GM18867 (cell line): ENCODE data around the gene PPP4R4.

Source experiments
- ATAC-seq: cut with Tn5 transposase; IDR thresholded peaks from one replicate; pipeline ENCODE4 v1.9.1; 2021; ENCODE audit warnings: mild to moderate bottlenecking, moderate library complexity; ENCODE audit not compliant: unreplicated experiment

PPP4R4 gene

DNA sequence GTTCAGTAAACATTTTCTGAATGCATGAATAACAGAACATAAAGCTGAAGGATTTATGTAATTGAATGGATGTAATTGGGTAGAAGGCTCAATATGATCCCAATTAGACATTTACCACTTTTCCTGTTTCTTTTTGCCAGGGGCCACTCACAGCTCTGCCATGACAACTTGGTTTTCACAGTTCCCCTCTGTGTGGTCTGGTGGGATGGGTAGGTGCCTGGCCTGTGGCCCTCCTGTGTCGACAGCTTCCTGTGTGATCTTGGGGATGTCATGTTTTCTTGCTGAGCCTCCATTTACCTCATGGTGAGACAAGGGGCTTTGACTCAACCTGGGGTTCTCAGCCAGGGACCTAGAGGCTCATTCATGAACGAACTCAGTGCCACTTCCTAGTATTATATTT lies 131.5 kb downstream of the PPP4R4 start:
- no peak for ATAC-seq

DNA sequence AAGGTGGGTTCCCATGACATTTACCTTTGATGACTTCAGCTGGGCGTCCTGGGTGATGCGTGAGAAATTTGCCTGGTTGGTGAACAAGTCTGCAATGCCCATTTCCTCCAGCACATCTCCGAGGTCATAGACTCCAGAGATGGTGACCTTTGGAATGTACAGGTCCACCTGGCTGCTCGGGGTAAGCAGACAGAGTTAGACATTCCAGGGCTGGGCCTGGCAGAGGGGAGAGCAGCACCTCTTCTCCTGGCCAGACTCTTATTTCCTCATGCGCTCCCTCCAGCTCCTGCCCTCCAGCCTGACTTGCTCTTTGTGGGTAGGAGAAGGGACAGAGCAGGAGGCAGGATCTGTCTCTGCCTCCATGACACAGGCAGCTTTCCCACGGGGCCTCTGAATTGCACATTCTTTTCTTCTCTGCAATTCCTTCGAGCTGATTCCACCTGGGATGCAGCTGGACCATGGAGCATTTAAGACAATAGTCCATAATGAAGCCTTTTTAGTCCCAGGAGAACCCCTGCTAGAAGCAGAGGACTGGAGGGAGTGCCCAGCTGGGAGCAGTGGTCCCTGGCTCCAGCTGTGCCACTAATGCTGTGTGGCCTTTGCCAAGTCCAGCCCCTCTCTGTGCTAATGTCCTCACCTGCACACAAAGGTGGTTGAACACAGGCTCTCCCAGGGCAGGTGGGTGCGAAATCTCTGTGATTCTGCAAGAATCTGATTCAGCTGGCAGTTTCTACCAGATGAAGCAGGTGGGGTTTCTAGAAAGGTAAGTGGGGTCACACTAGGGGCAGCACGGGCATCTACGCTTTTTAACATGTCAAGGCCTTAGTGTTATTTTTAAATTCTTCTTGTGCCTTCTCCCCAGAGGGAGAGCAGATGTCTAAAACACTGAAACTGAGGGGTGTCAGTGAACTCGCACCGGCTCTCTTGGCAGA lies 132.2 kb downstream of the PPP4R4 start:
- ATAC-seq = no peak

DNA sequence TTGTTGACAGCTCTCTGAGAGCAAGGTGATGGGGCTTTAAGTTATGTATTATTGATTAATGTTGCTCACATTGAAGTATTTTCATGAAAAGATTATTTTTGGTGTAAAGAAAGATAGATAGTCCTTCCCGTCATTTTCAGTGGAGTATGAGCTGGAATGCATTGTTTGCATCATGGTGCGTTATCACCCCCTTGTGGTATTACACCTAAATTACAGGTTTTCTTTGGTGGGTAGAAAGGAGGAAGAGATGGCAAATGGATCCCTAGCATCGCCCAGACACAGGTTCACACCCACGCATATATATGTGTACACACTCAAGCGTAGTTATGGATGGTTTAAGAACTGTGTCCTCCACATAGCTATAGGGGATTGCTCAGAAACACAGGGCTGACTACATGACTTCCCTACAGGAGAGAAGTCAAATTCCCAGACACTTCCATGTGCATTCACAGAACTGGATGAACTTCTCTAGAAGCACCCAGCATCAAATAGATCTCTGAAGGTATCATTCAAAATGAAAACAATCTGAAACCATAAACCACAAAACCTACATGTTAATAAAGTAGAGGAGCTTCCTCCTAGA lies 133.4 kb downstream of the PPP4R4 start:
- no peak for ATAC-seq

DNA sequence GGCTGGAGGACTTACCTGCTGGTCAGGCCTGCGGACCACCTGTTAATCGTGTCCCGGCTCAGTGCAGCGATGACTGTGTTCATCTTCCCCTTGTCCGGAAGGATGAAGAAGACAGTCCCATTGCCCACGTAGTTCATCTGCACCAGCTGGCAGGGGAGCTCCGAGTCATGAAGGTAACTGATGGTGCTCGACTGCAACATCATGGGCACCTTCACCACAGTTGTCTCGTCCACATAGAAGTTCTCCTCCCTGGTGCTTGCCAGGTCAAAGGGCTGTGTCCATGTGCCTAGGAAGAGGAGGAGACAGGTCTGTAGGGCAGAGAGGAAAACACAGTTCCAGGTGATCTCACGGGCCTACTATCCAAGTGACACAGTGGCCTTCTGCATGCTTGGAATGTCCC lies 135.6 kb downstream of the PPP4R4 start:
- no peak for ATAC-seq

DNA sequence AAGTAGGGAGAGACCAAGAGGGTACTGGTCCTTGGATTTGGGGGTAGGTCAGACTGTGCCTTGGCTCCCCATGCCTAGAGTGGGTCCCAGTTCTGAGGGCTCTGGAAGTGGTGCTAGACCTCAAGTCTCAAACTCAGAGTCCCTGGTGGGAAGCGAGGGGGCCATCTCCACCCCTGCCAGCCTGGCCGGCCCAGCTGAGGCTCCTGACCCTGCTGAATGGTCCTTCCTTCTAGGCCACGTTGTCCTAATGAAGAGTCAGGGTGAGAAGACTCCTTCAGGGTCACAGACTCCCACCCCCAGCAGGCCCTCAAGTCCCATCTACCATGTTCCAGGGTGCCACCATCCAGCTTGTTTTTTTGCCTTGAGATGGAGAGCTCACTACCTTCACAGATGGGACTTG lies 136.1 kb downstream of the PPP4R4 start:
- no peak for ATAC-seq

DNA sequence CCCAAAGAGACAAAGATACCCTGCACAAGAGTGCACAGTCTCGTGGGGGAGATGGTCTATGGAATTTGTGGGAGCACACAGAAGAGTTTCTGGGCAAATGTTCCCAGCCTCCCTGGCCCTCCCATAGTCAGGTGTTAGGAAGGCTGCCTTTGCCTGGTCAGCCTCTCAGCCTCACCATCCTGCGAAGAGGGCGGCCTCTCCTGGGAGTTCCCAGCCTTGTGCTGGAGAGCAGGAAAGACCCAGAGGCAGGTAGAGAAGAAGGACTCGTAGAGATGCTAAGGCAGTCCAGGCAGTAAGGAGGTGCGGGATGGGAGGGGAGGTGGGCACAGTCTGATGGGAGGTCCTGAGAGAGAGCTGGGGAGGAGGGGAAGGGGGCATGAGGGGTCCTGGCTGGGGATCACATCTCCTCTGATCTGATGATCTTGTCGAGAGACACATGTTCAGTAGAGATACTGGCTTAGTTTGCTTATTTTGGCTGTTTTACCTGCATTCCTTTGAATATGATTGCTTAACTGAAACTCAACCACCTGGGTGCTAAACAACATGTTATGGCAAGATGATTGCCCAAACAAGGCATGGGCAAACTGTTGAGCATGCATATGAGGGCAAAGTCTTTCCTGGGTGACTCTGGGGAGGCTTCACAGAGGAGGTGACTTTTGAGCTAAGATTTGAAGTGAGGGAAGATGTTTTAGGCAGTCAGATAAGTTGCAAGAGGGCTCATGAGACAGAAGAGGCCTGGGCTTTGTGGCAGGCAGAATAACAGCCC lies 138.5 kb downstream of the PPP4R4 start:
- ATAC-seq = no peak

DNA sequence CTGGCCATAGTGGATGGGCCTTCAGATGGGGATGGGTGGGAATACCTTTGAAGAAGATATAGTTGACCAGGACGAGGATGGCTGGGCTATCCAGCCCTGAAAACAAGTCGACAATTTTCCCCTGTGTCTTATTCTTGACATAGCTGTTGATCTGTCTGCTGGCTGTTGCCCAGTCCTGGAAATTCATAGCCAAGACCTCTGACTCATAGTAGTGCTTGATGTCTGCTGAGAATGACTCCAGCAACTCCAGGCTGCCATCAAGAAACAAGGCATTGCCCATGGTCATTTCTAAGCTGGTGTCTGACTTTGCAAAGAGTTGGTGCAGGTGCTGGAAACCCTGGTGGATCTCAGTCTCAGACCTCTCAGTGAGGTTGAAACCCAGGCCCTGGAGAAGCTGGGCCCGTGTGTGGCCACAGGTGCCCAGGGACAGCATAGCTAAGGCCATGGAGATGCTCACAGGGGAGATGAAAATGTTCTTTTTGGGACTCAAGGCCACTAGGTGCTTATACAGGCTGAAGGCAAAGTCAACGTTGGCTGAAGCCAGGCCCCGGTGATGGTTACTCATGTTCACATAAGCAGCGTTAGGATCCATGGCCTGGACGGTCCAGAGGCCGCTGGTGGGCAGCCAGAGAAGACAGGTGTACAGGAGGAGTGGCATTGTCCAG lies 140.0 kb downstream of the PPP4R4 start:
- no peak for ATAC-seq

DNA sequence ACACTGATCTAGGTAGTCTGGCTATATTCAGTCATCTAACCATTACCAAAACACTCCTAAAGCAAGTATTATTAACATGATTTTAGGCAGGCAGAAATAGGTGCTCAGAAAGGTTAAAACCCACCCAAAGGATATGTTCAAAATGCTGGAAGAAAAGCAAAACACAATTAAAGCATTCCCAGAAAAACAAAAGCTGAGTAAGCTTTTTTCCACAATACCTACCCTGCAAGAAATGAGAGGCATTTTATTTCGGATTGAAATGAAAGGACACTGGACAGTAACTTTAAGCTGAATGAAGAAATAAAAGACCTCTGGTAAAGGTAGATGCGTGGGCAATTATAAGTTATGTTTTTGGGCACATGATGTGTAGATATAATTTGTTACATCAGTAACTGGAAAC lies 140.8 kb downstream of the PPP4R4 start:
- no peak for ATAC-seq

DNA sequence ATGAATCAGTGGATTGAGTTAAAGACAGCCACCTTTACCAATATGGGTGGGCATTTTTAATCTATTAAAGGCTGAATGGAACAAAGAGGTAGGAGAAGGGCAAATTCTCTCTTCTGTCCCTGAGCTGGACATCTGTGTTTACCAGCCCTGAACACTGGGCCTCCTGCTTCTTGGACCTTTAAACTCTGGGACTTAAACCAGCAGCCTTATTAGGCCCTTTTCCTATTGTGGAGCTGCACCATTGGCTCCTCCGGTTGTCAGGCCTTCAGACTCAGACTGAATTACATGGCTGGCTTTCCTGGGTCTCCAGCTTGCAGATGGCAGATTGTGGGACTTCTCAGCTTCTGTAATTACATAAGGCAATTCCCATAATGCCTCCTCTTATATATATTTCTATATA lies 142.6 kb downstream of the PPP4R4 start:
- no peak for ATAC-seq

DNA sequence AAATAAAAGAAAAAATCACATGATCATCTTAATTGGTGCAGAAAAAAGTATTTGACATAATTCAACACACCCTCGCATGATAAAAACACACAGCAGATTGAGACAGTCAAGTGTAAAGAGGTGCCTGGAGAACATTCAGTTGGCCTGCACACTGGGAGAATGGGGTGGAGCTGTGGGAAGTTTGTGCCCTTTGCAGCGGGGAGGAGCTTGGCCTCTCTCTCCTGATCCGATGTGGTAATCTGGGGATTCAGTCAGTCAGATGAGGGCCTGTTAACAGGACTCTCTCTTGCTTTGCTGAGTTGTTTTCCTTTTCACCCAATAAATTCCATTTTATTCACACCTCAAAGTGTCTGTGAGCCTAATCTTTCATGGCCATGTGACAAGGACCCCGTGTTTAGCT lies 143.1 kb downstream of the PPP4R4 start:
- no peak for ATAC-seq

DNA sequence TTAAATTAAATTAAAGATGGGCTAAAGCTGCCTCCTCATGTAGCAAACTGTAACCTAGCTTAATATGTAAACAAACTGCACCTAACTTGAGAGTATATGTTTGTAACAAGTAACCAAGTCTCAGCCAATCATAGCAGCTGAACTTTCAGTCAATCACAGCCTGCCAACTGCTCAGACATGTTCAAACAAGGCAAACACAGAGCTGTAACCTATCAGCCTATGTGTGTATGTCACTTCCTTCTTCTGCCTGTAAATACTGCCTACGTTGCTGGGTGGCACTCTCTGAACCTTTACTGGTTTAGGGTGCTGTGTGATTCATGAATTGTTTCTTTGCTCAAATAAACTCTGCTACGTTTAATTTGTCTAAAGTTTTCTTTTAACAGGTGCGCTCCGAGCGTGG lies 146.1 kb downstream of the PPP4R4 start:
- peak; percentile 61 for ATAC-seq

DNA sequence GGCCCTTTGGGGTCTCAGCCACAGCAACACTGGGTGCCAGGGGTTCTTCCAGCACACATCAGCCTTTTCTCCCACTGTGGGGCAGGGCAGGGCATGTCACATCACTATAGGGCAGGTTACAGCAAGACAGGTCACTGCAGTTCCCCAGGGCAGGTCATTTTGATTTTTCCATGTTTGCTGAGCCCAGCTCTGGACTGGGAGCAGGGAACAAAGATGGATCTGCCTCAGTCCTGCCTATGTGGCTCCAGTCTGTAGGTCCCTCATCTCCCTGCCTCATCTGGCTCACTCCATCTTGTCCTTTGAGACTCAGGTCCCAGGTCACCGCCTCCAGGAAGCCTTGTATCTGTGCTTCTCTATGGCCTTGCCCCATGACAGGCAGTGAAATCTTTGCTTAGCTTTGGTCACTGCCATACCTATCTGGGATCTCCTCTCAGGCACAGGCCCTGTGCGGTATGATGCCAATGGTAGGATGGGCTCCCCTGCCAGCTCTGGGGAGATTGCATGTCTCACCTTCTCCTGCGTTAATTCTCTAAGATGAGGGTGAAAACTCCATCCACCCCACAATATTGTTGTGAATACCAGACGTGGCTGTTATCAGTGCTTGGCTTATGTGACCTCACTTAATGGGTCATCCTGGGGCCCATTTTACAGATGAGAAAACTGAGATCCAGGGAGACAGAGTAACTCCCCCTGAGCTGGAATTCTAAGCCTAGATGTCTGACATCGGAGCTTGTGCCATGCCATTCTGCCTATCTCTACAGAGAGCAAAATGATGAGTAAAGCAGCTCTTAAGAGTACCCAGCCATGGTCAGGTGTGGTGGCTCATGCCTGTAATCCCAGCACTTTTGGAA lies 147.5 kb downstream of the PPP4R4 start:
- ATAC-seq = no peak

DNA sequence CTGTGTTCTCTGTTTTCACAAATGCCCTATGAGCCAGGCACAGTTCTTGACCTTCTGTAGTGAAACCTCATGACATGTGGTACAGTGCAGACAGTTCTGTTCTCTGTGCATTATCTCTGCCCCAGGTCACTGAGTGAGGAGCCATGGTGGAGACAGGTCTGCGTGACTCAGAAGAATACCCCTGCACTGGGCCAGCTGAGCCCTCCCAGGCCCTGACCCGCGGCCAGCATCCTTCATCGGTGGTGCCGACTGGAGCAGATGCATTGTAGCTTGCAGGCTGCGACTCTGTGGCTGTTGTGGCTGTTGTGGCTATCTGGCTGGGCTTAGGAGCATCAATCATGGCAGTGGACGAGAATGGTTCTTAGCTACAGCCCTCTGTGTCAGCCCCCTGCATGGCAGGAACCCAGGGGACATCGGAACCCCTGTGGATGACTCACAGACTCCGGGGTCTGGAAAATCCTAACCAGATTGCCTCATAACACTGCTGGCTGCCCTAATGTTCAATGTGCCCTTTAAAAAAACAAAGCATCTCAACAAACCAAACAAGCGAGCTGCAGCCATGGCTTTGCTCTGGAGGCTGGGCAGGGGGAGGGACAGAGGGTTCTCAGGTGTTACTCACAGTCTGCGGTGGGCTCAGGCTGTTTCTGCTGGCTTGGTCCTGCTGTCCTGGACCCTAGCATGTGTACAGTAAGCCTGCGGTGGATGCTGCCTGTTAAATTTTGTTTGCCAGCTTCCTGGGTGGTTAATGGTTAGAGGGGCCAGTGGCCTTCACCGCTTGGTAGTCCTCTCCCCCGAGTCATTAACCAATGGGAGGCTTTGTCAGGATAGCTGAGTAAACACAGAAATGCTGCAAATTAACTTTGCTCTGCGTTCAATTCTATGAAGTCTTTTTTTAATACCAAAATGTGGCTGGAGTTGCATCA lies 148.8 kb downstream of the PPP4R4 start, which contains the start of gene SERPINA6:
Gene SERPINA6 (minus strand): TSS at position 689 of the 923 bp plus-strand sequence. CDS start 8,688 bp downstream, outside the sequence.
- ATAC-seq = no peak

DNA sequence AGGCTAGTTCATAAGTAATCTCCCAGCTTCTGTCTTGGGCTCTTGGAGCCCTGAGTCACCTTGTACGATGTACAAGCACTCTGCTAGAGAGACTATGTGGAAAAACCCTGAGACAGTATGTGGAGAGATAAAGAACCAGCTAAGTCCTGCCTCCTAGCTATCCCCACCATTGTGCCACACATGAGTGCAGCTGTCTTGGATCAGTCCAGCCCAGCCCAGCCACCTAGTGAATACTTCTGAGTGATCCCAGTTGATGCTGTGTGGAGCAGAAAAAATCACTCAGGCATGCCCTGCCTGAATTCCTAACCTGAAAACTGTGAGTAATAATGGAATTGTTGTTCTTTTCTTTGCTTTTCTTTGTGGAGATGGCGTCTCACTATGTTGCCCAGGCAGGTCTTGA lies 154.1 kb downstream of the PPP4R4 start:
- ATAC-seq = no peak
